Activated T-helper 1 cell treated with anti-CD3 and anti-CD28 coated beads, Interleukin-12 subunit alpha, Interleukin-12 subunit beta, Interleukin-2, Interleukin-4 antibody, amounts not matched to agents 30 ng/mL and 10 ng/mL and 1 ng/mL, durations not matched to agents 14 hours and 24 hours and 36 hours (primary cell): ENCODE data around the gene BCL2L15. TPM values are rescaled to one million over a fixed set of nuclear protein-coding genes. Genes with fewer than 3 reads are reported as not detected.

Experiments
- DNase-seq: peaks from one replicate; pipeline ENCODE4 v3.0.0; 2021; ENCODE audit warnings: low spot score
- H3K27ac Mint-ChIP-seq: one replicate; pipeline ENCODE4 v1.8.0; 2021; ENCODE audit warnings: mild to moderate bottlenecking, mixed read lengths
- H3K27me3 Mint-ChIP-seq: one replicate; pipeline ENCODE4 v1.8.0; 2022; ENCODE audit warnings: mild to moderate bottlenecking, moderate library complexity, mixed read lengths; ENCODE audit not compliant: insufficient read depth
- H3K36me3 Mint-ChIP-seq: one replicate; pipeline ENCODE4 v1.8.0; 2021; ENCODE audit warnings: low read depth, mixed read lengths
- H3K4me1 Mint-ChIP-seq: one replicate; pipeline ENCODE4 v1.8.0; 2021; ENCODE audit warnings: low read depth, mixed read lengths
- H3K4me3 Mint-ChIP-seq: one replicate; pipeline ENCODE4 v1.8.0; 2021; ENCODE audit warnings: mild to moderate bottlenecking, moderate library complexity, mixed read lengths
- H3K9me3 Mint-ChIP-seq: one replicate; pipeline ENCODE4 v1.8.0; 2021; ENCODE audit warnings: mixed read lengths
- intact Hi-C: fragments of 100-400 bp; cut with micrococcal nuclease; formaldehyde crosslinking; loops from one replicate; pipeline ENCODE4 v1.15.1; 2024
- total RNA-seq: library from RNA; stranded (reverse); gene quantifications from 2 replicates; pipeline ENCODE4 v1.2.3, GENCODE V29; 2022

Gene BCL2L15
- total RNA-seq: 0.67 and 0.69 TPM in 2 replicates

- Mint-ChIP-seq H3K4me1 (peaks cover 23% of the 10 kb centered on the region), H3K27me3 (no peaks in the 10 kb centered on the region), H3K4me3 (peak within 1 kb of the TSS; percentile 1), H3K36me3 (peaks cover 11% of the 10 kb centered on the region), H3K27ac (no peak within 1 kb of the TSS), H3K9me3 (no peaks in the 10 kb centered on the region)
- intact Hi-C loops: no loop called here
- no peak for DNase-seq
Measured at GRCh38 chr1:113887402-113888175, at the start of gene BCL2L15. BCL2L15 (minus strand) TSS chr1:113887581; CDS start chr1:113887375, 206 bp downstream.

GRCh38 chr1:113937146-113937545, 49.8 kb upstream of the BCL2L15 start:
- H3K4me3 Mint-ChIP-seq: peak overlapping the region; percentile 0
- DNase-seq: no peak
- intact Hi-C loops: loop anchor here (10.0 kb wide), 2 partner anchors 648 to 1232 kb away; partner anchors contain the start of genes BCAS2 and RHOC
- peaks cover 76% of the 10 kb centered on the region for H3K4me1 Mint-ChIP-seq
- H3K27ac Mint-ChIP-seq: peak overlapping the region; percentile 26
- no peaks in the 10 kb centered on the region for H3K9me3 Mint-ChIP-seq
- H3K36me3 Mint-ChIP-seq: peaks cover 39% of the 10 kb centered on the region
- no peaks in the 10 kb centered on the region for H3K27me3 Mint-ChIP-seq

GRCh38 chr1:113935970-113936369, 48.6 kb upstream of the BCL2L15 start:
- no peaks in the 10 kb centered on the region for H3K27me3 Mint-ChIP-seq
- no peak overlapping the region for H3K27ac Mint-ChIP-seq
- intact Hi-C loops: loop anchor here (10.0 kb wide), 2 partner anchors 649 to 1231 kb away; partner anchors contain the start of genes BCAS2 and RHOC
- no peaks in the 10 kb centered on the region for H3K9me3 Mint-ChIP-seq
- peaks cover 84% of the 10 kb centered on the region for H3K4me1 Mint-ChIP-seq
- no peak for DNase-seq
- peaks cover 33% of the 10 kb centered on the region for H3K36me3 Mint-ChIP-seq
- no peak overlapping the region for H3K4me3 Mint-ChIP-seq

GRCh38 chr1:113935176-113935575, 47.8 kb upstream of the BCL2L15 start:
- Mint-ChIP-seq H3K36me3 (peaks cover 27% of the 10 kb centered on the region), H3K9me3 (no peaks in the 10 kb centered on the region), H3K4me1 (peaks cover 84% of the 10 kb centered on the region), H3K4me3 (no peak overlapping the region), H3K27ac (no peak overlapping the region), H3K27me3 (no peaks in the 10 kb centered on the region)
- no peak for DNase-seq
- intact Hi-C loops: loop anchor here (10.0 kb wide), 2 partner anchors 650 to 1230 kb away; partner anchors contain the start of genes BCAS2 and RHOC

- peaks cover 28% of the 10 kb centered on the region for H3K36me3 Mint-ChIP-seq
- H3K4me1 Mint-ChIP-seq: peaks cover 79% of the 10 kb centered on the region
- no peak overlapping the region for H3K4me3 Mint-ChIP-seq
- H3K27ac Mint-ChIP-seq: no peak overlapping the region
- DNase-seq: no peak
- no peaks in the 10 kb centered on the region for H3K27me3 Mint-ChIP-seq
- intact Hi-C loops: loop anchor here (5.0 to 10.0 kb wide), 3 partner anchors 650 to 1317 kb away; partner anchors contain the start of genes BCAS2, CAPZA1, RHOC and ST7L
- no peaks in the 10 kb centered on the region for H3K9me3 Mint-ChIP-seq
Measured at GRCh38 chr1:113934511-113935055, 47.2 kb upstream of the BCL2L15 start.

GRCh38 chr1:113934006-113934405, 46.6 kb upstream of the BCL2L15 start:
- Mint-ChIP-seq H3K9me3 (no peaks in the 10 kb centered on the region), H3K36me3 (peaks cover 28% of the 10 kb centered on the region), H3K27me3 (no peaks in the 10 kb centered on the region), H3K27ac (no peak overlapping the region), H3K4me1 (peaks cover 74% of the 10 kb centered on the region), H3K4me3 (no peak overlapping the region)
- no peak for DNase-seq
- intact Hi-C loops: loop anchor here (5.0 to 10.0 kb wide), 3 partner anchors 651 to 1317 kb away; partner anchors contain the start of genes BCAS2, CAPZA1, RHOC and ST7L

- H3K27me3 Mint-ChIP-seq: no peaks in the 10 kb centered on the region
- no peak for DNase-seq
- H3K4me1 Mint-ChIP-seq: peaks cover 66% of the 10 kb centered on the region
- peak overlapping the region; percentile 99 for H3K27ac Mint-ChIP-seq
- H3K36me3 Mint-ChIP-seq: peaks cover 23% of the 10 kb centered on the region
- H3K9me3 Mint-ChIP-seq: no peaks in the 10 kb centered on the region
- intact Hi-C loops: loop anchor here (1.0 to 10.0 kb wide), 7 partner anchors 9 to 1314 kb away; partner anchors contain the start of genes BCAS2, CAPZA1, CSDE1 and LRIG2
- H3K4me3 Mint-ChIP-seq: peak overlapping the region; percentile 98
Measured at GRCh38 chr1:113931451-113931851, 44.1 kb upstream of the BCL2L15 start.

- intact Hi-C loops: loop anchor here (1.0 to 10.0 kb wide), 10 partner anchors 10 to 1313 kb away; partner anchors contain the start of genes BCAS2, CAPZA1, CSDE1 and LRIG2
- Mint-ChIP-seq H3K27ac (peak overlapping the region; percentile 99), H3K9me3 (no peaks in the 10 kb centered on the region), H3K36me3 (peaks cover 23% of the 10 kb centered on the region), H3K4me1 (peaks cover 62% of the 10 kb centered on the region), H3K4me3 (peak overlapping the region; percentile 98), H3K27me3 (no peaks in the 10 kb centered on the region)
- DNase-seq: peak; percentile 73
Measured at GRCh38 chr1:113930499-113931161, 43.2 kb upstream of the BCL2L15 start.

GRCh38 chr1:113929750-113930498, 42.5 kb upstream of the BCL2L15 start:
- peaks cover 19% of the 10 kb centered on the region for H3K36me3 Mint-ChIP-seq
- no peaks in the 10 kb centered on the region for H3K9me3 Mint-ChIP-seq
- DNase-seq: peak; percentile 66
- H3K27ac Mint-ChIP-seq: peak overlapping the region; percentile 99
- H3K4me3 Mint-ChIP-seq: peak overlapping the region; percentile 98
- H3K27me3 Mint-ChIP-seq: peaks cover 3% of the 10 kb centered on the region
- intact Hi-C loops: loop anchor here (1.0 to 10.0 kb wide), 14 partner anchors 25 to 1313 kb away; partner anchors contain the start of genes BCAS2, CAPZA1, CSDE1 and DCLRE1B
- H3K4me1 Mint-ChIP-seq: peaks cover 59% of the 10 kb centered on the region

- intact Hi-C loops: loop anchor here (1.0 to 2.0 kb wide), 6 partner anchors 24 to 972 kb away; partner anchors contain the start of genes DCLRE1B, MAGI3, PHTF1 and RSBN1
- Mint-ChIP-seq H3K9me3 (no peaks in the 10 kb centered on the region), H3K27me3 (peaks cover 7% of the 10 kb centered on the region), H3K36me3 (peaks cover 18% of the 10 kb centered on the region), H3K4me1 (peaks cover 55% of the 10 kb centered on the region), H3K4me3 (peak within 1 kb of the TSS; percentile 98), H3K27ac (peak within 1 kb of the TSS; percentile 99)
- peak; percentile 91 for DNase-seq
Measured at GRCh38 chr1:113928941-113929749, 41.8 kb upstream of the BCL2L15 start, which contains the start of gene HIPK1. HIPK1 (plus strand) TSS chr1:113929324.

- Mint-ChIP-seq H3K4me1 (peaks cover 48% of the 10 kb centered on the region), H3K27me3 (peaks cover 7% of the 10 kb centered on the region), H3K4me3 (peak overlapping the region; percentile 96), H3K9me3 (no peaks in the 10 kb centered on the region), H3K27ac (peak overlapping the region; percentile 99), H3K36me3 (peaks cover 11% of the 10 kb centered on the region)
- intact Hi-C loops: loop anchor here (2.0 kb wide), 1 partner anchor 972 kb away; the partner anchor contains the start of gene SLC16A1
- DNase-seq: no peak
Measured at GRCh38 chr1:113928187-113928930, 41.0 kb upstream of the BCL2L15 start.
